Endothelial cell (in vitro differentiated cells): ENCODE measurements around the gene SGCD. TPM values are rescaled to one million over a fixed set of nuclear protein-coding genes. Genes with fewer than 3 reads are reported as not detected.

Experiments used
- DNase-seq: peaks from one replicate; pipeline ENCODE4 v3.0.0; 2021; ENCODE audit warnings: low spot score
- H3K27ac Mint-ChIP-seq: one replicate; pipeline ENCODE4 v1.8.0; 2021; ENCODE audit warnings: mixed read lengths, inconsistent platforms; ENCODE audit not compliant: unreplicated experiment
- H3K27me3 Mint-ChIP-seq: one replicate; pipeline ENCODE4 v1.8.0; 2021; ENCODE audit warnings: mild to moderate bottlenecking, moderate library complexity, mixed read lengths, inconsistent platforms; ENCODE audit not compliant: unreplicated experiment
- H3K36me3 Mint-ChIP-seq: one replicate; pipeline ENCODE4 v1.8.0; 2021; ENCODE audit warnings: mild to moderate bottlenecking, low read depth, mixed read lengths, inconsistent platforms; ENCODE audit not compliant: unreplicated experiment
- H3K4me1 Mint-ChIP-seq: one replicate; pipeline ENCODE4 v1.8.0; 2021; ENCODE audit warnings: mild to moderate bottlenecking, mixed read lengths, inconsistent platforms; ENCODE audit not compliant: unreplicated experiment
- H3K4me3 Mint-ChIP-seq: one replicate; pipeline ENCODE4 v1.8.0; 2021; ENCODE audit warnings: mild to moderate bottlenecking, mixed read lengths, inconsistent platforms; ENCODE audit not compliant: unreplicated experiment
- H3K9me3 Mint-ChIP-seq: one replicate; pipeline ENCODE4 v1.8.0; 2021; ENCODE audit warnings: mixed read lengths, inconsistent platforms; ENCODE audit not compliant: unreplicated experiment
- total RNA-seq: library from RNA; stranded (reverse); fragmentation: NEBNext Ultra II Directional; extraction: Animal tissue kit (Norgen Biotek cat#: 25700); gene quantifications from one replicate; pipeline ENCODE4 v1.2.1, GENCODE V29; 2021; ENCODE audit not compliant: unreplicated experiment
- TF ChIP-seq, protein P1 (sequence below): fragments of 200-600 bp; sonication (generic); IDR thresholded peaks from one replicate; pipeline ENCODE4 v1.5.0; 2021; ENCODE audit warnings: antibody characterized with exemption; ENCODE audit not compliant: unreplicated experiment

SGCD gene
- total RNA-seq, 1 donor from 2014 or later, result 1.2 TPM

DNA sequence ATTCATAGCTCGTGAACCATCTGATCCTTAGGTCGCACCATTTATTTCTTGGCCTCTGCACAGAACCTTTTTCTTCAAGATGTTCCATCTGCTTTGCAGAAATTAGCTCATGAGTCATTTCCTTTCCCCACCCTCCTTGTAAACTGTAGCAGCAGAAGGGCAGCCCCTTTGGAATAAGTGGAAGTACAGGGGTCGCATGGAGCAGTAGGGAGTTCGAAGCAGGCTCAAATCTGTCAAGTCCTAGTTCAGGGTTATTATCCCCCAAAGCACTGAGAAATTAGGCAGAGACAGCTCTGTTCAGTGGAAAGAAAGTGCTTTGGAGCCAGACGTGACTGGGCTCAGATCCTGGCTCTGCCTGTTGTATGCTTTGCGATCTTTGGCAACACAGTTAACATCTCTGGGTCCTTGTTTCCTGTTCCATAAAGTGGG, 84.2 kb downstream of the SGCD start:
- H3K9me3 Mint-ChIP-seq, result no peaks in the 10 kb centered on the region
- H3K36me3 Mint-ChIP-seq, result no peaks in the 10 kb centered on the region
- peaks cover 6% of the 10 kb centered on the region for H3K4me1 Mint-ChIP-seq
- no peak overlapping the region for H3K27ac Mint-ChIP-seq
- TF ChIP-seq, protein P1, sequence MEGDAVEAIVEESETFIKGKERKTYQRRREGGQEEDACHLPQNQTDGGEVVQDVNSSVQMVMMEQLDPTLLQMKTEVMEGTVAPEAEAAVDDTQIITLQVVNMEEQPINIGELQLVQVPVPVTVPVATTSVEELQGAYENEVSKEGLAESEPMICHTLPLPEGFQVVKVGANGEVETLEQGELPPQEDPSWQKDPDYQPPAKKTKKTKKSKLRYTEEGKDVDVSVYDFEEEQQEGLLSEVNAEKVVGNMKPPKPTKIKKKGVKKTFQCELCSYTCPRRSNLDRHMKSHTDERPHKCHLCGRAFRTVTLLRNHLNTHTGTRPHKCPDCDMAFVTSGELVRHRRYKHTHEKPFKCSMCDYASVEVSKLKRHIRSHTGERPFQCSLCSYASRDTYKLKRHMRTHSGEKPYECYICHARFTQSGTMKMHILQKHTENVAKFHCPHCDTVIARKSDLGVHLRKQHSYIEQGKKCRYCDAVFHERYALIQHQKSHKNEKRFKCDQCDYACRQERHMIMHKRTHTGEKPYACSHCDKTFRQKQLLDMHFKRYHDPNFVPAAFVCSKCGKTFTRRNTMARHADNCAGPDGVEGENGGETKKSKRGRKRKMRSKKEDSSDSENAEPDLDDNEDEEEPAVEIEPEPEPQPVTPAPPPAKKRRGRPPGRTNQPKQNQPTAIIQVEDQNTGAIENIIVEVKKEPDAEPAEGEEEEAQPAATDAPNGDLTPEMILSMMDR, result no peak
- H3K27me3 Mint-ChIP-seq, result no peaks in the 10 kb centered on the region
- no peak overlapping the region for H3K4me3 Mint-ChIP-seq
- no peak for DNase-seq

DNA sequence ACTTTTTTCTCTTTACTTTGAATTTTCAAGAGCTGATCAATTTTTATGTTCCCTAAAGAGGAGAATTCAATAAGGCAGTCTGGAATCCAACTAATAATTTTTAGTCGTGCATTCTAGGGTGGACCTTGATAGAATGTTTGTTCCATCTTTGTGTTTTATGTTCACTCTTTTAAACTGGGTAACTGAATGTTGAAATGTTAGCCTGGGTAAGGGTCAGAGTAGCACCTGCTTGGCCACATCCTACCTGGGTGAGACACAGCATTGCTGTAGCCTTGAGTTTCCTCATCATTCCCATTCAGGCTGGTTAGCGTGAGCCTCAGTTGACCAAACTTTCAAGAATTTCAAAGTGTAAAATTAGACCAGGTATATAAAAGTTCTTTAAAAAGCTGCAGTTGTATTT, 85.0 kb downstream of the SGCD start:
- Mint-ChIP-seq H3K27ac (no peak overlapping the region), H3K4me1 (peaks cover 6% of the 10 kb centered on the region), H3K36me3 (no peaks in the 10 kb centered on the region), H3K27me3 (no peaks in the 10 kb centered on the region), H3K9me3 (no peaks in the 10 kb centered on the region), H3K4me3 (no peak overlapping the region)
- DNase-seq, result no peak
- TF ChIP-seq, protein P1, result no peak

DNA sequence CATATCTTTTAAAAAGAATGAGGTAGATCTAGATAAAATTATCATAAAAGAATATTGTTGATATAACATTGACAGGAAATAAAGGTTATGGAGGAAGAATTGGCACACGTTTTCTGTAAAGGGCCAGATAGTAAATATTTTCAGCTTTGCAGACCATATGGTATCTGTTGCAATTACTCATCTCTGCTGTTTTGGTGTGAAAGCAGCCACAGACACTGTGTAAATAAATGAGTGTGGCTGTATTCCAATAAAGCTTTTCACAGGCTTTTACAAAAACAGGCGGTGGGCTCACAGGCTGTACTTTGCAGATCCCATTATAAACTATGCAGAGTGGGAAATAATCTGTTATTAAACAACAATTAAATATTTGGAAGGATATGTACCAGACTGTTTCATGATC, 87.4 kb downstream of the SGCD start:
- no peaks in the 10 kb centered on the region for H3K9me3 Mint-ChIP-seq
- no peaks in the 10 kb centered on the region for H3K27me3 Mint-ChIP-seq
- DNase-seq, result no peak
- H3K4me1 Mint-ChIP-seq, result peaks cover 6% of the 10 kb centered on the region
- TF ChIP-seq, protein P1, result no peak
- no peak overlapping the region for H3K27ac Mint-ChIP-seq
- H3K36me3 Mint-ChIP-seq, result no peaks in the 10 kb centered on the region
- no peak overlapping the region for H3K4me3 Mint-ChIP-seq

DNA sequence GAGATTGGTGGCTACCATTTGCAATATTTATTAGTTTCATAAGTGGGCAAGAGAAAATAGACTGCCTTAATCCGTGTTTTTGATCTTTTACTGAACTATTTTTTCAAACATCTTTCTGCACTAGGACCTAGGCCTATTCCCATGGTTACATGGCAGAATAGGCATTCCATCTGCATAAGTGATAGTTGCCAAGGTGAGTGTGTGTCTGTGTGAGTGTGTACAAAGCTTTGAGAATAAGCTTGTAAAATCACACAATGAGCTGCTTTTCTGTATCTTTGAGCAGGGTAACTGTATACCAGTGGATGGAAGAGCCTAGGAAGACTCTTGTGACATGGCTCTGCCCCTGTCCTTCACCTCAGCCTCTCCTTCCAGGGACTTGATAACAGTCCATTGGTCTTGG, 92.7 kb downstream of the SGCD start:
- Mint-ChIP-seq H3K36me3 (no peaks in the 10 kb centered on the region), H3K27ac (no peak overlapping the region), H3K9me3 (no peaks in the 10 kb centered on the region), H3K27me3 (no peaks in the 10 kb centered on the region), H3K4me1 (no peaks in the 10 kb centered on the region), H3K4me3 (no peak overlapping the region)
- DNase-seq, result no peak
- TF ChIP-seq, protein P1, result no peak

DNA sequence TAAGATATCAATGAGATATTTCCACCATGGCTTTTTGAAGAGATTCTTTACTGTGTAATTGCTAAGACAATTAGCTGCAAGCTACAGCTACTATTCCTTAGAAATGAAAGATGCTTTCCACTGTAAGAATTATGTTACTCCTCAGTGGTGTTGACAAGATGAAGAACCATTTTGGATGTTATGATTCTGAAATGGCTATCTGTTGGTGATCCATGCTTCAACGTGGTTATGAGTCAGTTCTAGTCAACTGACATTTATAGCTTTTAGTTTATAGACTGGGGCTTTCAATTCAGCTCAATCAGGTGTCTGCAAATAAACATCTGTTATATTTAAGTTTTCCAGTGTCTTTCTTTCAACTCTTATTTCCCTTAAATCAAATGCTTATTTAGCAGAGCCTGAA, 93.7 kb downstream of the SGCD start:
- Mint-ChIP-seq H3K27ac (no peak overlapping the region), H3K4me1 (no peaks in the 10 kb centered on the region), H3K4me3 (no peak overlapping the region), H3K27me3 (no peaks in the 10 kb centered on the region), H3K9me3 (no peaks in the 10 kb centered on the region), H3K36me3 (no peaks in the 10 kb centered on the region)
- TF ChIP-seq, protein P1, result no peak
- DNase-seq, result no peak
